ENCODE data around the gene CCSAP. TPM values are rescaled to one million over a fixed set of nuclear protein-coding genes. Genes with fewer than 3 reads are reported as not detected.

The CCSAP gene
- total and polyA plus RNA-seq, 4 donors: 1.6 to 11.1 (median 4.6) TPM

- 92 to 93% methylated on average over 8 of the region's 8 CpGs for WGBS, 2 donors
These were observed 31.6 kb upstream of the CCSAP start for GRCh38 chr1:229374485-229374884.

GRCh38 chr1:229373395-229373794 lies 30.5 kb upstream of the CCSAP start:
- WGBS, 2 donors: 88 to 91% methylated on average over 6 of the region's 6 CpGs
- DNase-seq: no peak
- Histone ChIP-seq H3K4me3 (no peak overlapping the region), H3K9me3 (ENCODE audit: control insufficient read depth in 4 of 4, insufficient read depth in 3 of 4, low read length in 3 of 4) (no peaks in the 10 kb centered on the region), H3K9ac (ENCODE audit: insufficient read depth in 1 of 2, low read length in 2 of 2) (no peak overlapping the region), H3K36me3 (ENCODE audit: control insufficient read depth in 4 of 4, insufficient read depth in 4 of 4, low read length in 4 of 4) (no peaks in the 10 kb centered on the region), H3K27me3 (ENCODE audit: control insufficient read depth in 3 of 3, insufficient read depth in 3 of 3, low read length in 2 of 3) (no peaks in the 10 kb centered on the region), H3K27ac (ENCODE audit: low read depth in 1 of 2, low read length in 1 of 2) (no peak overlapping the region), H3K4me1 (ENCODE audit: control insufficient read depth in 5 of 5, insufficient read depth in 5 of 5, low read length in 5 of 5) (no peaks in the 10 kb centered on the region)
- no peak for ATAC-seq (ENCODE audit: insufficient read depth, low FRiP score)
- TF ChIP-seq CTCF (IDR thresholded peaks at IDR 0.05; ENCODE audit: control extremely low read depth, extremely low read depth): no peak

More at GRCh38 chr1:229374485-229374884, 31.6 kb upstream of the CCSAP start:
- H3K4me3 ChIP-seq: no peak overlapping the region
- H3K27ac ChIP-seq (ENCODE audit: low read depth in 1 of 2, low read length in 1 of 2): no peak overlapping the region
- DNase-seq (no peak), ATAC-seq (ENCODE audit: insufficient read depth, low FRiP score) (no peak)
- no peak for TF ChIP-seq CTCF (IDR thresholded peaks at IDR 0.05; ENCODE audit: control extremely low read depth, extremely low read depth)
- H3K4me1 ChIP-seq (ENCODE audit: control insufficient read depth in 5 of 5, insufficient read depth in 5 of 5, low read length in 5 of 5): no peaks in the 10 kb centered on the region
- H3K9ac ChIP-seq (ENCODE audit: insufficient read depth in 1 of 2, low read length in 2 of 2): no peak overlapping the region
- H3K36me3 ChIP-seq (ENCODE audit: control insufficient read depth in 4 of 4, insufficient read depth in 4 of 4, low read length in 4 of 4): no peaks in the 10 kb centered on the region
- H3K27me3 ChIP-seq (ENCODE audit: control insufficient read depth in 3 of 3, insufficient read depth in 3 of 3, low read length in 2 of 3): peaks cover 0 to 3% (median 0%) of the 10 kb centered on the region in 3 donors
- no peaks in the 10 kb centered on the region for H3K9me3 ChIP-seq (ENCODE audit: control insufficient read depth in 4 of 4, insufficient read depth in 3 of 4, low read length in 3 of 4)

- Histone ChIP-seq H3K4me1 (ENCODE audit: control insufficient read depth in 5 of 5, insufficient read depth in 5 of 5, low read length in 5 of 5) (no peaks in the 10 kb centered on the region), H3K27ac (ENCODE audit: low read depth in 1 of 2, low read length in 1 of 2) (no peak overlapping the region), H3K36me3 (ENCODE audit: control insufficient read depth in 4 of 4, insufficient read depth in 4 of 4, low read length in 4 of 4) (no peaks in the 10 kb centered on the region), H3K27me3 (ENCODE audit: control insufficient read depth in 3 of 3, insufficient read depth in 3 of 3, low read length in 2 of 3) (no peaks in the 10 kb centered on the region), H3K4me3 (no peak overlapping the region), H3K9ac (ENCODE audit: insufficient read depth in 1 of 2, low read length in 2 of 2) (no peak overlapping the region), H3K9me3 (ENCODE audit: control insufficient read depth in 4 of 4, insufficient read depth in 3 of 4, low read length in 3 of 4) (no peaks in the 10 kb centered on the region)
- TF ChIP-seq CTCF (IDR thresholded peaks at IDR 0.05; ENCODE audit: control extremely low read depth, extremely low read depth): no peak
- ATAC-seq (ENCODE audit: insufficient read depth, low FRiP score): no peak
- DNase-seq: no peak
These were observed 29.4 kb upstream of the CCSAP start for GRCh38 chr1:229372251-229372650.

- H3K9ac ChIP-seq (ENCODE audit: insufficient read depth in 1 of 2, low read length in 2 of 2): no peak overlapping the region
- H3K4me1 ChIP-seq (ENCODE audit: control insufficient read depth in 5 of 5, insufficient read depth in 5 of 5, low read length in 5 of 5): no peaks in the 10 kb centered on the region
- 88 to 93% methylated on average over 6 of the region's 6 CpGs for WGBS, 2 donors
- no peak overlapping the region for H3K4me3 ChIP-seq
- no peaks in the 10 kb centered on the region for H3K36me3 ChIP-seq (ENCODE audit: control insufficient read depth in 4 of 4, insufficient read depth in 4 of 4, low read length in 4 of 4)
- TF ChIP-seq CTCF (IDR thresholded peaks at IDR 0.05; ENCODE audit: control extremely low read depth, extremely low read depth): no peak
- no peaks in the 10 kb centered on the region for H3K9me3 ChIP-seq (ENCODE audit: control insufficient read depth in 4 of 4, insufficient read depth in 3 of 4, low read length in 3 of 4)
- ATAC-seq (ENCODE audit: insufficient read depth, low FRiP score): no peak
- no peak for DNase-seq
- H3K27me3 ChIP-seq (ENCODE audit: control insufficient read depth in 3 of 3, insufficient read depth in 3 of 3, low read length in 2 of 3): no peaks in the 10 kb centered on the region
- H3K27ac ChIP-seq (ENCODE audit: low read depth in 1 of 2, low read length in 1 of 2): no peak overlapping the region
These were observed 28.8 kb upstream of the CCSAP start for GRCh38 chr1:229371624-229372023.

Data from lung (tissue), 12 donors.